ENCODE data around the gene CYP4F2. TPM values are rescaled to one million over a fixed set of nuclear protein-coding genes. Genes with fewer than 3 reads are reported as not detected.
A peak's percentile ranks its signal among the peaks of the same experiment; 100 is the strongest.

Gene CYP4F2
- total RNA-seq, 3 donors from 2014 or later (not counting 1 experiment from before 2014, with no cell fraction given), result 0.75 TPM; not detected in 2

GRCh38 chr19:15871570-15871969 lies 26.3 kb downstream of the CYP4F2 start:
- Mint-ChIP-seq H3K4me3 (no peak overlapping the region), H3K27ac (no peak overlapping the region), H3K4me1 (peaks cover 7 to 13% of the 10 kb centered on the region in 2 donors), H3K36me3 (no peaks in the 10 kb centered on the region), H3K9me3 (no peaks in the 10 kb centered on the region), H3K27me3 (ENCODE audit: low read depth in 2 of 2) (peaks cover 15 to 35% of the 10 kb centered on the region in 2 donors)
- no peaks in the 10 kb centered on the region for H3K36me3 ChIP-seq (ENCODE audit: control insufficient read depth, insufficient read depth, low read length)
- no peak for TF ChIP-seq CTCF (IDR thresholded peaks at IDR 0.05)
- H3K27ac ChIP-seq (ENCODE audit: low read length), result no peak overlapping the region
- no peaks in the 10 kb centered on the region for H3K9me3 ChIP-seq (ENCODE audit: control insufficient read depth, insufficient read depth, low read length)
- H3K4me1 ChIP-seq (ENCODE audit: control insufficient read depth, insufficient read depth, low read length), result peaks cover 9% of the 10 kb centered on the region
- intact Hi-C loops (cut with micrococcal nuclease), result no loop called here
- 13% methylated on average over 11 of the region's 11 CpGs for WGBS (ENCODE audit: insufficient coverage)
- ATAC-seq (peak in 1 of 3 donors; percentile 29), DNase-seq (peak in 1 of 2 donors; percentile 20)
- no peak overlapping the region for H3K4me3 ChIP-seq (ENCODE audit: low read length)
- H3K27me3 ChIP-seq (ENCODE audit: control insufficient read depth, insufficient read depth, low read length), result peaks cover 2% of the 10 kb centered on the region

- H3K27ac Mint-ChIP-seq, result no peak overlapping the region
- Histone ChIP-seq H3K36me3 (ENCODE audit: control insufficient read depth, insufficient read depth, low read length) (no peaks in the 10 kb centered on the region), H3K27me3 (ENCODE audit: control insufficient read depth, insufficient read depth, low read length) (peaks cover 2% of the 10 kb centered on the region), H3K4me1 (ENCODE audit: control insufficient read depth, insufficient read depth, low read length) (peaks cover 9% of the 10 kb centered on the region), H3K4me3 (ENCODE audit: low read length) (no peak overlapping the region), H3K27ac (ENCODE audit: low read length) (no peak overlapping the region), H3K9me3 (ENCODE audit: control insufficient read depth, insufficient read depth, low read length) (no peaks in the 10 kb centered on the region)
- 77% methylated on average over 9 of the region's 9 CpGs for WGBS (ENCODE audit: insufficient coverage)
- H3K9me3 Mint-ChIP-seq, result no peaks in the 10 kb centered on the region
- no peaks in the 10 kb centered on the region for H3K36me3 Mint-ChIP-seq
- H3K4me3 Mint-ChIP-seq, result no peak overlapping the region
- DNase-seq, result no peak
- H3K4me1 Mint-ChIP-seq, result peaks cover 5 to 7% of the 10 kb centered on the region in 2 donors
- intact Hi-C loops (cut with micrococcal nuclease), result loop anchor here (1.0 to 2.0 kb wide), 2 partner anchors 241 to 286 kb away; no protein-coding TSS in a partner anchor
- ATAC-seq, result no peak
- peaks cover 15 to 22% of the 10 kb centered on the region in 2 donors for H3K27me3 Mint-ChIP-seq (ENCODE audit: low read depth in 2 of 2)
- TF ChIP-seq CTCF (IDR thresholded peaks at IDR 0.05), result no peak
Observed at GRCh38 chr19:15869873-15870272, 28.0 kb downstream of the CYP4F2 start.

- H3K4me3 ChIP-seq (ENCODE audit: low read length), result no peak overlapping the region
- 12% methylated on average over 3 of the region's 3 CpGs for WGBS (ENCODE audit: insufficient coverage)
- intact Hi-C loops (cut with micrococcal nuclease), result loop anchor here (1.0 to 2.0 kb wide), 2 partner anchors 240 to 285 kb away; no protein-coding TSS in a partner anchor
- peaks cover 9% of the 10 kb centered on the region for H3K4me1 ChIP-seq (ENCODE audit: control insufficient read depth, insufficient read depth, low read length)
- peak; percentile 59 to 96 (median 66) for ATAC-seq
- Mint-ChIP-seq H3K4me3 (no peak overlapping the region), H3K27me3 (ENCODE audit: low read depth in 2 of 2) (peaks cover 10 to 14% of the 10 kb centered on the region in 2 donors), H3K4me1 (peaks cover 5 to 7% of the 10 kb centered on the region in 2 donors), H3K36me3 (no peaks in the 10 kb centered on the region), H3K9me3 (no peaks in the 10 kb centered on the region), H3K27ac (no peak overlapping the region)
- H3K27ac ChIP-seq (ENCODE audit: low read length), result no peak overlapping the region
- DNase-seq, result peak in 1 of 2 donors; percentile 77
- H3K27me3 ChIP-seq (ENCODE audit: control insufficient read depth, insufficient read depth, low read length), result peaks cover 2% of the 10 kb centered on the region
- no peaks in the 10 kb centered on the region for H3K36me3 ChIP-seq (ENCODE audit: control insufficient read depth, insufficient read depth, low read length)
- peak; percentile 50 for TF ChIP-seq CTCF (IDR thresholded peaks at IDR 0.05)
- no peaks in the 10 kb centered on the region for H3K9me3 ChIP-seq (ENCODE audit: control insufficient read depth, insufficient read depth, low read length)
Observed at GRCh38 chr19:15869109-15869555, 28.7 kb downstream of the CYP4F2 start.

GRCh38 chr19:15866636-15867035 lies 31.2 kb downstream of the CYP4F2 start:
- intact Hi-C loops (cut with micrococcal nuclease), result no loop called here
- no peak overlapping the region for H3K4me3 ChIP-seq (ENCODE audit: low read length)
- no peaks in the 10 kb centered on the region for H3K9me3 ChIP-seq (ENCODE audit: control insufficient read depth, insufficient read depth, low read length)
- peaks cover under 1% of the 10 kb centered on the region for H3K27me3 ChIP-seq (ENCODE audit: control insufficient read depth, insufficient read depth, low read length)
- Mint-ChIP-seq H3K4me3 (no peak overlapping the region), H3K4me1 (peaks cover 5 to 7% of the 10 kb centered on the region in 2 donors), H3K27me3 (ENCODE audit: low read depth in 2 of 2) (peaks cover 8 to 12% of the 10 kb centered on the region in 2 donors), H3K9me3 (no peaks in the 10 kb centered on the region), H3K36me3 (no peaks in the 10 kb centered on the region), H3K27ac (no peak overlapping the region)
- no peaks in the 10 kb centered on the region for H3K36me3 ChIP-seq (ENCODE audit: control insufficient read depth, insufficient read depth, low read length)
- peaks cover 8% of the 10 kb centered on the region for H3K4me1 ChIP-seq (ENCODE audit: control insufficient read depth, insufficient read depth, low read length)
- WGBS (ENCODE audit: insufficient coverage), result 69% methylated on average over 4 of the region's 5 CpGs
- ATAC-seq (no peak), DNase-seq (no peak)
- no peak overlapping the region for H3K27ac ChIP-seq (ENCODE audit: low read length)
- TF ChIP-seq CTCF (IDR thresholded peaks at IDR 0.05), result no peak
